ENCODE results near the gene THAP2. TPM values are rescaled to one million over a fixed set of nuclear protein-coding genes. Genes with fewer than 3 reads are reported as not detected.
"Not testable (repeated sequence)": the region's sequence is repeated elsewhere in the genome, so short reads cannot be mapped to it uniquely, and the experiment has no call there.

The THAP2 gene
- total RNA-seq, 1 donor from 2014 or later, result 10.1 TPM

DNA sequence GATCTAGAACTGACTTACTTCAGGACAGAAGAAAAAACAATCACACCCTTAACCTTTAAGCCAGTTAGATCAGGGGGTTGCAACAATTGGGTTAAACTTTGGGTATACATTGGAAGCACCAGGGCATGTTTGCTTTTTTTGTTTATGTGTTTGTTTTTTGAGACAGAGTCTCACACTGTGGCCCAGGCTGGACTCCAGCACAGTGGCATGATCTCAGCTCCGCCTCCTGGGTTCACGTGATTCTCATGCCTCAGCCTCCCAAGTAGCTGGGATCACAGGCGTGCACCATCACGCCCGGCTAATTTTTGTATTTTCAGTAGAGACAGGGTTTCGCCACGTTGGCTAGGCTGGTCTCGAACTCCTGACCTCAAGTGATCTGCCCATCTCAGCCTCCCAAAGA, 38.1 kb downstream of the THAP2 start:
- DNase-seq (ENCODE audit: low spot score), result not testable (repeated sequence)

DNA sequence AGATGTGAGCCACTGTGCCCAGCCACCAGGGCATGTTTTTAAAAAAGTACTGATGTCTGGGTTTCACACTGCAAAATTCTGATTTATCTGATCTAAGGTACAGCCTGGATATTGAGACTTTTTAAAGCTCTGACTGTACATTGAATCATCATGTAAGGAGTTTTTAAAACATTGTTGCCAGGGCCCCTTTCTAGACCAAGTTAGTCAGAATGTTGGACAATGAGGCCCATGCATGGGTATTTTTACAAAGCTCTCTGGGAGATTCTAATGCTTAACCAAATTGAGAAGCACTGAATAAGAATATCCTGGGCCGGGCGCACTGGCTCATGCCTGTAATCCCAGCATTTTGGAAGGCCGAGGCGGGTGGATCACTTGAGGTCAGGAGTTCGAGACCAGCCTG, 38.5 kb downstream of the THAP2 start:
- no peak for DNase-seq (ENCODE audit: low spot score)

DNA sequence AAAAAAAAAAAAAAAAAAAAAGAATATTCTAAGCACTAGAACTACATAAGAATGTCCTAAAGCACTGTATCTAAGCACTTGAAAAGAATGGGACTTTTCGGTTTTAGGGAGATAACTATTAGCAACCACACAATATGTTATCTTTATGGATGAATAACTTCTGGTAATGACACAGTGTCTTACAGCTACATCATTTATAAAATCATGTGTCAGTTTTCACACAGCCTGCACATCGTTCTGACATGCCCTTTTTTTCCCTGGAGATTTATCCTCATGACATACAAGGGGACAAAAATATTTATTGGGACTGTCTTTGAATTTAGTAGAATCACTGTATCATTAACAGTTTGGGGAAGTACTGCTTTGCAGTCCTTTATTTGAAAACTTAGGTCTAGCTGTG, 39.1 kb downstream of the THAP2 start:
- DNase-seq (ENCODE audit: low spot score), result no peak

DNA sequence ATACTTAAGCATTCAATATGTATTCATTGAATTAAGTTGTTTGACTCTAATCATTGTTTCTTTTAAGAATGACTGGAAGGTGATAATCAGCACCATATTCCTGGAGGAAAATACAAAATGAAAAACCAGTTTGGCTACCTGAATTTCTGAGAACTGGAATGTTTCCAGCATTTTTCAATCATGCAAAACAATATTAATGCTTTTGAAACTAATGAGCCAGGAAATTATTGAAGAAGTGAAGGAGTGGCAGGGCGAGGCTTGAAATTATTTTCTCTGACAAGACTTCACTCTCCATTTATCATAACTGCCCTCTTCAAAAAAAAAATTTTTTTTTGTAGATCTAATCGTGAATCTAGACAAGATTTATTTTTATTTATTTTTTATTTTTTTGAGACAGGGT, 40.8 kb downstream of the THAP2 start:
- no peak for DNase-seq (ENCODE audit: low spot score)

DNA sequence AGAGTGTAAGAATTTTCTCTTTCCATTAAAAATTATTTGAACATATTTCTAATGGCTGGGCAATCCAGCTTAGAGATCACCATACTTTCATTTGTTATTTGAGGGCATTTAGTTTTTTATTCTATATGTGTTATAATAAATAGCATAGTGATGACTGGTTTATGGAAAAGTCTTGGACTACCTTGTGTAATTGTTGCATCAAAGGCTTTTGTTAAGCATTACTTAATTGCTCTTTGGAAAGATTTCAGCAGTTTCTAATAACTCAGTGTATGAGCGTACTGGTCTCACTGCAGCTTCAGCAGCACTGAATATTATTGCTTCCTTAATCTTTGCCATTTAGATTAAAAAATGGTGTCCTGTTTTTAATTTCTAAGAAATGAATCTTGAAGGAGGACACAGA, 44.6 kb downstream of the THAP2 start:
- no peak for DNase-seq (ENCODE audit: low spot score)

DNA sequence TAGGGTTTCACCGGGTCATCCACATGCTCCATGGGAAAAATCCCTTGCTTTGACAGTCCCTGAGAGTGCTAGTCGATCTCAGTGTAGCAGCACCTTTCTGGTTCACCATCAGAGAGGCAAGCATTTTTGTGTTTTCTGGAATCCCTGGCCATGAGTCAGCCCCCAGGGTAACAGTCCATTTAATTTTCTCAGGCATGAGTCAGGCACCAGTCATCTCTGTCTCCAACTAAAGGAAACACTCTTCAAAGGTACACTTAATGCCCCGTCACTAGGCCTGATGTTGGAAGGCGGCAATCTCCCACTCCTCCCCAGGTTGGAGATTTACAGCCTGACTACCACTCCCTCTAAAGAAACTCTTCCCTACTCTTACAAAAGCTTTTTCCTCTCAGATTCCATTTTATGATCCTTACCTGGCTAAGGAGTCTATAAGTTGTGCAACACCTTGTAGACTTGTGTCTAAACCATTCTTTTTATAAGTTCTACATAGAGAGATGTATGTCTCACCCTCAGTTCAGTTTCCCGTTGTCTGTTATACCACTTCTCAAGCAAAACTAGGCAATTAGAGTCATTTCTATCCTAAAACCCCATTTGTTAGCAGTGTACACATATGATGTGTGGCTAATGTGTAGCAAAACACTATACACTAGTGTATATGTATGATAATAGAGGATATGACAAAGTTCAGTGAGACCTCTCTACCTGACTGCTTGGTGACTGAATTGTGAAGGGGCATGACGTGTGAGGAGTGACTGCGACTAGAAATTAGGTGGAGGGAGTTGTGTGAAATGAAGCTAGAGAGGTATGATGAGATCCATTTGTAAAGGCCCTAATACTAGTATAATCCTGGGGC, 46.4 kb downstream of the THAP2 start:
- no peak for DNase-seq (ENCODE audit: low spot score)

DNA sequence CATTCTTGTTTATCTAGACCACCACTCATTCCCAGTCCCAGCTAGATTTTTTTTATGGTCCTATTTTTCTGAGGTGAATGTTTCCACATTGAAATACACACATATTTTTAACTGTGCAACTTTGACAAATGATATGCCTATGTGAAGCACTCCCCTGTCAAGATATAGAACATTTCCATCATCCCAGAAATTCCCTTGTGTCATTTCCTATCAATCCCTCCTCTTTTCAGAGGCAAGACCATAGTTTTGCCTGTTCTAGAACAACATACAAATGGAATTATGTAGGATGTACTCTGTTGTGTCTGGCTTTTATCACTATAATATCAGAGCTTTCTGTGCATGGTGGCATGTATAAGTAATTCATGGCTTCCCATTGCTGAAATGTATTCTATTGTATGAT, 54.5 kb downstream of the THAP2 start:
- no peak for DNase-seq (ENCODE audit: low spot score)

DNA sequence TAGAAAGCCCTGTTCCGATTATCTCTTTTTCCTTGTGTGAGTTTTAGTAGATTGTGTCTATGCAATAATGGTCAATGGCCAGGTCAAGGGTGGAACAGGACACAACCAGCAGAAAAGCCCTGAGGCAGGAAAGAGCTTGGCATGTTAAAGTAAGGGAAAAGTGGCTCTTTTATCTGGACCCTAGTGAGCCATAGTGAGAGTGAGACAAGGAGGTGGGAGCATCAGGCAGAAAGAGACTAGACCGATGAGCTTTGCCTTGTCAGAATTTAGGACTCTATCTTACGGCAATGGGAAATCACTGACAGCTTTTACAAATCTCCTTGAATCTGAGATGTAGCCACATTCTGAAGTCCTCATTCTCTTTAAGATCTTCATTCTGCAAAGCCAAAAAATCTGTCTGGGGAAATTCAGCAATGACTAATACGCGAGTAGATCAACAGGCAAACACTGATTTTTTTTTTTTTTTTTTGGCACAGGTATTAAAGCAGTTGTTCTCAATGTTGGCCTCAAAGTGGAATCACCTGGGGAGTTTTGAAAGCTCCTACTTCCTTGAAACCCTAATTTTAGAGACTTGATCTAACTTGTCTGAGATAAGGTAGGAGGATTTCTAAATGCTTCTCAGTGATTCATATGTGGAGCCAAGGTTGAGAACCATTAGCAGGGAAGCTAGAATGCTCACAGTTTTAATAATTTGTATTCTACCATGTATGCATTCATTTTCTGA, 55.7 kb downstream of the THAP2 start:
- DNase-seq (ENCODE audit: low spot score), result no peak

DNA sequence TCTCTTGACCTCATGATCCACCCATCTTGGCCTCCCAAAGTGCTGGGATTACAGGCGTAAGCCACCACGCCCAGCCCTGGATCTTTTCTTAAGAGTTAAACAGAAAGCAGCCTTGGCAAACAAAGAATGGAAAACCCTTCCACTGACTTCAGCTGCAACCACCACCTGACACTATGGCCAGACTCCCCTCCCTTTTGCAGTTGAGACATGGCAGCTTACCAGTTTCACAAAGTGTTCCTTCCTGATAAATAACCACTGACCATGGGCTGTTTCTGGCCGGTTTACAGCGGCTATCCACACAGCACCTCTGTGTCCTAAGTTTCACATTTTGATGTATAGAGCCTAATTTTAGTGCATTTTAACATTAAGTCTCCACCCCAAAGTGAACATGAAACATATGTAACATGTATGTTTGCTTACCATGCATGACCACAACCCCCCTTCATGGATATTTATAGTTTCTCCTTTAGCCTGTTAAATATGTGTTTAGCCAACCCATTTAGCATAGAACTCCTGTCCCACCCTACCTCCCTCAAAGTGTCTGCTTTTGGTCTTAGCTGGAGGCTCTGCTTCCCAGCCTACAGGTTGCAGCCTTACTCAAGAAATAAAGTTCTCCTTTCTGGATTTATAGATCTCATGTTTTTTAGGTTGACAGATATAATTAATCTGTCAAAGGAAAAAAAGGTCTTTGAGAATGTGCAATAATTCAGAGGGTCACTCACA, 57.8 kb downstream of the THAP2 start:
- no peak for DNase-seq (ENCODE audit: low spot score)

DNA sequence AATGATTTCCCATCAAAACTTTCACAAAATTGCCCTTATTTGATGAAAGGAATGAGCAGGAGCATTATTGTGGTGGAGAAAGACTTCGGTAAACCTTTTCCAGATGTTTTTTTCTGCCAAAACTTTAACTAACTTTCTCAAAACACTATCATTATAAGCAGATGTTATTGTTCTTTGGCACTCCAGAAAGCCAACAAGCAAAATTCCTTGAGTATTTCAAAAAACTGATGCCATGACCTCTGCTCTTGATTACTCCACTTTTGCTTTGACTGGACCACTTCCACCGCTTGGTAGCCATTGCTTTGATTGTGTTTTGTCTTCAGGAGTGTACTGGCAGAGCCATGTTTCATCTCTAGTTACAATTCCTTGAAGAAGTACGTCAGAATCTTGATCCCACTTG, 60.9 kb downstream of the THAP2 start:
- DNase-seq (ENCODE audit: low spot score), result no peak

DNA sequence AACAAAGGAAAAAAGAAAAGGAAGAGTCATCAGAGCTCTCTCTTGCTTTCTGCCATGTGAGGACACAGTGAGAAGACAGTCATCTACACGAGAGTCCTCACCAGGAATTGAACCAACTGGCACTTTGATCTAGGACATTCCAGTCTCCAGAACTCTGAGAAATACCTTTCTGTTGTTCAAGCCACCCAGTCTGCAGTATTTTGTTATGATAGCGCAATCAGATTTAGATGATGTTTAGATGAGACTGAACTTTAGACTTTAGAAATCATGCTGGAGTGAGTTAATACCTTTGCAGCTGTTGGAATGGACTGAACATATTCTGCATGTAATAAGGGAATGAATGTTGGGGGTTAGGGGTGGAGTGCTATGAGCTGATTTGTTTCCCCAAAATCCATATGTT, 62.4 kb downstream of the THAP2 start:
- DNase-seq (ENCODE audit: low spot score), result no peak

DNA sequence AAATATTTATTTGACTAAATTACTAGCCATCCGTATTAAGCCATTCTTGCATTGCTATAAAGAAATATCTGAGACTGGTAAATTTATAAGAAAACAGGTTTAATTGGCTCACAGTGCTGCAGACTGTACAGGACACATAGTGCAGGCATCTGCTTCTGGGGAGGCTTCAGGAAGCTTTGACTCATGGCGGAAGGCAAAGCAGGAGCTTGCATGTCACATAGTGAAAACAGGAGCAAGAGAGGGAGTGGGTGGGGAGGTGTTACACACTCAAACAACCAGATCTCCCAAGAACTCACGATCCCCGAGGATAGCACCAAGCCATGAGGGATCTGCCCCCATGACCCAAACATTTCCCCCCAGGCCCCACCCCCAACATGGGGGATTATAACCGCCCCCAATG, 63.9 kb downstream of the THAP2 start:
- no peak for DNase-seq (ENCODE audit: low spot score)

Other genes starting within 250 kb of the THAP2 start
- 0.22 TPM for gene LGR5, start 224.5 kb upstream of the THAP2 start, total RNA-seq
- gene ZFC3H1, start 453 bp upstream of the THAP2 start, total RNA-seq, result 51.5 TPM
- gene TMEM19, start 21.8 kb downstream of the THAP2 start, total RNA-seq, result 24.9 TPM
- gene RAB21, start 90.6 kb downstream of the THAP2 start, total RNA-seq, result 99.5 TPM
- gene TBC1D15, start 175.5 kb downstream of the THAP2 start, total RNA-seq, result 61.7 TPM